ENCODE data around the gene FXYD5.

Gene FXYD5

DNA sequence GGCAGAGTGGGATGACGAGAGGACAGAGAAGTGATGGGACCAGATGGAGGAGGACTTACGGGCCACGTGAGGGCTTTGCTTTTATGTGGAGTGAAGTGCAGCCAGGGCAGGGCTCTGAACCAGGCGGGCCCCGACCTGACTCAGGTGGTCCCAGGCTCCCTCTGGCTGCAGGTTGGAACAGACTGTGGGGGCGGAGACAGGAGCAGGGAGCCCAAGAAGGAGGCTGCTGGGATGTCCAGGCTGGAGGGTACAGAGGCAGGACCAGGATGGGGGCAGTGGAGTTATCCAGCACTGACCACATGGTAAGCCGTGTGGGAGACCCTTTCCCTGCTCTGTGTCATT lies 2.1 kb downstream of the FXYD5 start:
- TF ChIP-seq SPI1 (IDR thresholded peaks at IDR 0.05; ENCODE audit: borderline replicate concordance, low read depth), result no peak
- TF ChIP-seq, protein P1, sequence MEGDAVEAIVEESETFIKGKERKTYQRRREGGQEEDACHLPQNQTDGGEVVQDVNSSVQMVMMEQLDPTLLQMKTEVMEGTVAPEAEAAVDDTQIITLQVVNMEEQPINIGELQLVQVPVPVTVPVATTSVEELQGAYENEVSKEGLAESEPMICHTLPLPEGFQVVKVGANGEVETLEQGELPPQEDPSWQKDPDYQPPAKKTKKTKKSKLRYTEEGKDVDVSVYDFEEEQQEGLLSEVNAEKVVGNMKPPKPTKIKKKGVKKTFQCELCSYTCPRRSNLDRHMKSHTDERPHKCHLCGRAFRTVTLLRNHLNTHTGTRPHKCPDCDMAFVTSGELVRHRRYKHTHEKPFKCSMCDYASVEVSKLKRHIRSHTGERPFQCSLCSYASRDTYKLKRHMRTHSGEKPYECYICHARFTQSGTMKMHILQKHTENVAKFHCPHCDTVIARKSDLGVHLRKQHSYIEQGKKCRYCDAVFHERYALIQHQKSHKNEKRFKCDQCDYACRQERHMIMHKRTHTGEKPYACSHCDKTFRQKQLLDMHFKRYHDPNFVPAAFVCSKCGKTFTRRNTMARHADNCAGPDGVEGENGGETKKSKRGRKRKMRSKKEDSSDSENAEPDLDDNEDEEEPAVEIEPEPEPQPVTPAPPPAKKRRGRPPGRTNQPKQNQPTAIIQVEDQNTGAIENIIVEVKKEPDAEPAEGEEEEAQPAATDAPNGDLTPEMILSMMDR (IDR thresholded peaks at IDR 0.05; ENCODE audit: insufficient read depth, low read length), result no peak
- TF ChIP-seq, protein P2, sequence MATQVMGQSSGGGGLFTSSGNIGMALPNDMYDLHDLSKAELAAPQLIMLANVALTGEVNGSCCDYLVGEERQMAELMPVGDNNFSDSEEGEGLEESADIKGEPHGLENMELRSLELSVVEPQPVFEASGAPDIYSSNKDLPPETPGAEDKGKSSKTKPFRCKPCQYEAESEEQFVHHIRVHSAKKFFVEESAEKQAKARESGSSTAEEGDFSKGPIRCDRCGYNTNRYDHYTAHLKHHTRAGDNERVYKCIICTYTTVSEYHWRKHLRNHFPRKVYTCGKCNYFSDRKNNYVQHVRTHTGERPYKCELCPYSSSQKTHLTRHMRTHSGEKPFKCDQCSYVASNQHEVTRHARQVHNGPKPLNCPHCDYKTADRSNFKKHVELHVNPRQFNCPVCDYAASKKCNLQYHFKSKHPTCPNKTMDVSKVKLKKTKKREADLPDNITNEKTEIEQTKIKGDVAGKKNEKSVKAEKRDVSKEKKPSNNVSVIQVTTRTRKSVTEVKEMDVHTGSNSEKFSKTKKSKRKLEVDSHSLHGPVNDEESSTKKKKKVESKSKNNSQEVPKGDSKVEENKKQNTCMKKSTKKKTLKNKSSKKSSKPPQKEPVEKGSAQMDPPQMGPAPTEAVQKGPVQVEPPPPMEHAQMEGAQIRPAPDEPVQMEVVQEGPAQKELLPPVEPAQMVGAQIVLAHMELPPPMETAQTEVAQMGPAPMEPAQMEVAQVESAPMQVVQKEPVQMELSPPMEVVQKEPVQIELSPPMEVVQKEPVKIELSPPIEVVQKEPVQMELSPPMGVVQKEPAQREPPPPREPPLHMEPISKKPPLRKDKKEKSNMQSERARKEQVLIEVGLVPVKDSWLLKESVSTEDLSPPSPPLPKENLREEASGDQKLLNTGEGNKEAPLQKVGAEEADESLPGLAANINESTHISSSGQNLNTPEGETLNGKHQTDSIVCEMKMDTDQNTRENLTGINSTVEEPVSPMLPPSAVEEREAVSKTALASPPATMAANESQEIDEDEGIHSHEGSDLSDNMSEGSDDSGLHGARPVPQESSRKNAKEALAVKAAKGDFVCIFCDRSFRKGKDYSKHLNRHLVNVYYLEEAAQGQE (IDR thresholded peaks at IDR 0.05; ENCODE audit: insufficient replicate concordance, low read depth), result no peak
- H3K4me3 ChIP-seq (replicated peaks; ENCODE audit: insufficient read depth, low read length), result no peak overlapping the region
- no peak for DNase-seq (ENCODE audit: low read depth in 1 of 2, low spot score in 1 of 2)
- no peak overlapping the region for H3K27ac ChIP-seq (replicated peaks)
- no peaks in the 10 kb centered on the region for H3K27me3 ChIP-seq (ENCODE audit: insufficient read depth, poor library complexity, severe bottlenecking)

DNA sequence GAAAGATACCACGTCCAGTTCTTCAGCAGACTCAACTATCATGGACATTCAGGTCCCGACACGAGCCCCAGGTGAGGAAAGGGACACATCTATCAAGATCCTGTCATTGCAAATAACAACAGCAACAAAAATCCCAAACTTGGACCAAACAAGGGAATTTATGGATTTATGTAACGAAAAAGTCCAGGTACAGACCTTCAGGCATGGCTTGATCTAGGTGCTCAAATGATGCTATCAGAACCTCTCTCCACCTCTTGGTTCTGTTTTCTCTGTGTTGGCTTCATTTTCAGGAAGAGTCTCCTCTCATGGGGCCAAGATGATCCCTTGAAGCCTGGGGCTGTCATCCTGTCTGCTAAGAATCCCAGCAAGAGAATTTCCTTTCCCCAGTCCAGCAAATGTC lies 2.9 kb downstream of the FXYD5 start:
- no peaks in the 10 kb centered on the region for H3K27me3 ChIP-seq (ENCODE audit: insufficient read depth, poor library complexity, severe bottlenecking)
- no peak for DNase-seq (ENCODE audit: low read depth in 1 of 2, low spot score in 1 of 2)
- TF ChIP-seq, protein P2 (IDR thresholded peaks at IDR 0.05; ENCODE audit: insufficient replicate concordance, low read depth), result no peak
- TF ChIP-seq, protein P1 (IDR thresholded peaks at IDR 0.05; ENCODE audit: insufficient read depth, low read length), result no peak
- TF ChIP-seq SPI1 (IDR thresholded peaks at IDR 0.05; ENCODE audit: borderline replicate concordance, low read depth) (no peak), GABPA (IDR thresholded peaks at IDR 0.05; ENCODE audit: low read depth) (no peak), POLR2AphosphoS5 (IDR thresholded peaks at IDR 0.05; ENCODE audit: low read depth) (no peak)
- H3K27ac ChIP-seq (replicated peaks), result no peak overlapping the region
- H3K4me3 ChIP-seq (replicated peaks; ENCODE audit: insufficient read depth, low read length), result no peak overlapping the region

DNA sequence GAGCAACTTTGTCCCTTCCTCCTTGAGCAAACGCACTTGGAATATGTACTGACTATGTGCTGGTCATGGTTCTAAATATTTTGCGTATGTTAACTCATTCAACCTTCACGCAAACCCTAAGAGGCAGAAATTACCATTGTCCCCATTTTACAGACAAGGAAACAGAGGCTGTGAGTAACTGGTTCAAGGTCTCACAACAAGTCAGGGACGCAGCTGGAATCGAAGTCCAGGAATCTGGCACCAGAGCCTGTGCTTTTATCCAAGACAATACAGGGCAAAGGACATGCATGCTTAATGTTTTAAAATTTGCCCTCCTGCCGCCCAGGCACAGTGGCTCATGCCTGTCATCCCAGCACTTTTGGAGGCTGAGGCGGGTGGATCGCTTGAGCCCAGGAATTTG lies 5.1 kb downstream of the FXYD5 start:
- no peak overlapping the region for H3K4me3 ChIP-seq (replicated peaks; ENCODE audit: insufficient read depth, low read length)
- no peak overlapping the region for H3K27ac ChIP-seq (replicated peaks)
- DNase-seq (ENCODE audit: low read depth in 1 of 2, low spot score in 1 of 2), result no peak
- TF ChIP-seq, protein P1 (IDR thresholded peaks at IDR 0.05; ENCODE audit: insufficient read depth, low read length), result no peak
- TF ChIP-seq SPI1 (IDR thresholded peaks at IDR 0.05; ENCODE audit: borderline replicate concordance, low read depth), result no peak
- no peak for TF ChIP-seq POLR2AphosphoS5 (IDR thresholded peaks at IDR 0.05; ENCODE audit: low read depth)
- no peak for TF ChIP-seq GABPA (IDR thresholded peaks at IDR 0.05; ENCODE audit: low read depth)
- TF ChIP-seq, protein P2 (IDR thresholded peaks at IDR 0.05; ENCODE audit: insufficient replicate concordance, low read depth), result no peak
- H3K27me3 ChIP-seq (ENCODE audit: insufficient read depth, poor library complexity, severe bottlenecking), result no peaks in the 10 kb centered on the region
